ENCODE results near the gene PRDM16.

- no peak for TF ChIP-seq CTCF (IDR thresholded peaks at IDR 0.05; ENCODE audit: low read length)
- no peak for TF ChIP-seq EZH2 (IDR thresholded peaks at IDR 0.05; ENCODE audit: borderline replicate concordance, low read length)
Measured at GRCh38 chr1:3053986-3054385, 15.0 kb upstream of the PRDM16 start.

Measured in OCI-LY1 (cell line).